KMS-11 (cell line): ENCODE results near the gene TNFSF8.

Source experiments
- H2AFZ ChIP-seq: fragments of 200-600 bp; sonication (generic); 2 replicates; pipeline ENCODE4 v1.6.1; 2016; ENCODE audit warnings: antibody characterized with exemption, mixed run types, low read depth
- H3K27ac ChIP-seq: fragments of 200-600 bp; sonication (generic); 2 replicates; pipeline ENCODE4 v1.6.1; 2016; ENCODE audit warnings: mild to moderate bottlenecking, mixed run types
- H3K27me3 ChIP-seq: fragments of 200-600 bp; sonication (generic); 2 replicates; pipeline ENCODE4 v1.6.1; 2017; ENCODE audit warnings: mild to moderate bottlenecking, low read depth, mixed run types, moderate library complexity; ENCODE audit not compliant: insufficient read depth
- H3K36me3 ChIP-seq: fragments of 200-600 bp; sonication (generic); 2 replicates; pipeline ENCODE4 v1.6.1; 2017; ENCODE audit warnings: mild to moderate bottlenecking, mixed run types; ENCODE audit not compliant: insufficient read depth
- H3K4me1 ChIP-seq: fragments of 200-600 bp; sonication (generic); 2 replicates; pipeline ENCODE4 v1.6.1; 2016; ENCODE audit warnings: mild to moderate bottlenecking, low read depth, mixed run types; ENCODE audit not compliant: poor library complexity, severe bottlenecking
- H3K4me2 ChIP-seq: fragments of 200-600 bp; sonication (generic); 2 replicates; pipeline ENCODE4 v1.7.0; 2016; ENCODE audit warnings: mild to moderate bottlenecking, mixed run types
- H3K4me3 ChIP-seq: fragments of 200-600 bp; sonication (generic); IDR thresholded peaks from 2 replicates; pipeline ENCODE4 v1.6.1; 2017; ENCODE audit warnings: low read depth, low read length, mixed read lengths; ENCODE audit not compliant: insufficient read depth
- H3K79me2 ChIP-seq: fragments of 200-600 bp; sonication (generic); 2 replicates; pipeline ENCODE4 v1.6.1; 2016; ENCODE audit warnings: low read depth, mixed run types; ENCODE audit not compliant: insufficient read depth
- H3K9ac ChIP-seq: fragments of 200-600 bp; sonication (generic); 2 replicates; pipeline ENCODE4 v1.6.1; 2016; ENCODE audit warnings: mild to moderate bottlenecking, mixed run types
- H4K20me1 ChIP-seq: fragments of 200-600 bp; sonication (generic); 2 replicates; pipeline ENCODE4 v1.6.1; 2016; ENCODE audit warnings: mild to moderate bottlenecking, mixed run types; ENCODE audit not compliant: insufficient read depth
- TF ChIP-seq, protein P1 (sequence below): fragments of 200-600 bp; sonication (generic); conservative IDR thresholded peaks from 2 replicates; pipeline ENCODE4 v1.6.1; 2017; ENCODE audit warnings: low read depth, mild to moderate bottlenecking, antibody characterized with exemption, low read length, moderate library complexity, mixed read lengths

Gene TNFSF8

DNA sequence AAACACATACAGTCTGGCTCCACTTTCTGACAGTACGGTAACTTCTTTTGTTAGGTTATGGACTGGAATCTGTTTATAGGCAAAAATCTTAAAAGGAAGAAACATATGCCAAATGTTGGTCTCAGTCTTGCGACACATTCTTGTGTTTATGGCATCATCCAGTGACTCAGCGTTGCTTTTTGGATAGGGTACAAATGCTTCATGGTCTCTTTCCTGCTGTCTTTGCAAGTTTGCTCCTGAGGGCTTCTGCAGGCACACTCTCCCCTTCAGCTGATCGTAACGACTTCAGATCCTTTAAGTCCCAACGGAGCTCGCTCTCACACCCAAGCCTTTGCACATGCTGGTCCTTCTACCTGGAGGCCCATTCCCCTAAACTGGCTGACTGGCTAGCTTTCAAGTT lies 23.6 kb upstream of the TNFSF8 start:
- H3K4me1 ChIP-seq: no peaks in the 10 kb centered on the region
- no peak overlapping the region for H3K4me3 ChIP-seq
- H3K27me3 ChIP-seq: no peaks in the 10 kb centered on the region
- no peak overlapping the region for H3K27ac ChIP-seq
- H3K36me3 ChIP-seq: no peaks in the 10 kb centered on the region
- H2AFZ ChIP-seq: no peak overlapping the region
- H3K4me2 ChIP-seq: no peak overlapping the region
- H3K79me2 ChIP-seq: no peaks in the 10 kb centered on the region
- H4K20me1 ChIP-seq: no peaks in the 10 kb centered on the region
- TF ChIP-seq, protein P1, sequence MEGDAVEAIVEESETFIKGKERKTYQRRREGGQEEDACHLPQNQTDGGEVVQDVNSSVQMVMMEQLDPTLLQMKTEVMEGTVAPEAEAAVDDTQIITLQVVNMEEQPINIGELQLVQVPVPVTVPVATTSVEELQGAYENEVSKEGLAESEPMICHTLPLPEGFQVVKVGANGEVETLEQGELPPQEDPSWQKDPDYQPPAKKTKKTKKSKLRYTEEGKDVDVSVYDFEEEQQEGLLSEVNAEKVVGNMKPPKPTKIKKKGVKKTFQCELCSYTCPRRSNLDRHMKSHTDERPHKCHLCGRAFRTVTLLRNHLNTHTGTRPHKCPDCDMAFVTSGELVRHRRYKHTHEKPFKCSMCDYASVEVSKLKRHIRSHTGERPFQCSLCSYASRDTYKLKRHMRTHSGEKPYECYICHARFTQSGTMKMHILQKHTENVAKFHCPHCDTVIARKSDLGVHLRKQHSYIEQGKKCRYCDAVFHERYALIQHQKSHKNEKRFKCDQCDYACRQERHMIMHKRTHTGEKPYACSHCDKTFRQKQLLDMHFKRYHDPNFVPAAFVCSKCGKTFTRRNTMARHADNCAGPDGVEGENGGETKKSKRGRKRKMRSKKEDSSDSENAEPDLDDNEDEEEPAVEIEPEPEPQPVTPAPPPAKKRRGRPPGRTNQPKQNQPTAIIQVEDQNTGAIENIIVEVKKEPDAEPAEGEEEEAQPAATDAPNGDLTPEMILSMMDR: no peak
- no peak overlapping the region for H3K9ac ChIP-seq

DNA sequence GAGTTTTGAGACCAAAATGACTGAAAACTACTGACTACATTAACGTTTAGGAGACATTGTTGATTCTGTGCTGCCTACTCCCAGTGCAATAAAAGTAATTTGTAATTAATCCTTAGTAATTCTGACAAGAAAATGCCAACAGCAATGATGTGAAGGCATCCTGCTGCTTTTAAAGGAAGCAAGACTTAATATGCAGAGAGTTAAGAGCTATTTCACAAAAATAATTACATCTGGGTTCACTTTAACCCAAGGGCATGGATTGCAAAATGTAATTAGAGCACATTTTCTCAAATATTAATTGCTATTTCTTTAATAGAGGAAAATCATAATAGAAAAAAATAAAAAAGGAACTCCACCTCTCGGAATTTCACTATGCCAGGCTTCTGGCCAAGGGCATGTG lies 22.7 kb upstream of the TNFSF8 start:
- no peaks in the 10 kb centered on the region for H4K20me1 ChIP-seq
- no peak overlapping the region for H3K4me3 ChIP-seq
- H3K4me2 ChIP-seq: no peak overlapping the region
- no peaks in the 10 kb centered on the region for H3K4me1 ChIP-seq
- H2AFZ ChIP-seq: no peak overlapping the region
- TF ChIP-seq, protein P1: no peak
- H3K27me3 ChIP-seq: no peaks in the 10 kb centered on the region
- no peaks in the 10 kb centered on the region for H3K79me2 ChIP-seq
- H3K36me3 ChIP-seq: no peaks in the 10 kb centered on the region
- H3K9ac ChIP-seq: no peak overlapping the region
- no peak overlapping the region for H3K27ac ChIP-seq

DNA sequence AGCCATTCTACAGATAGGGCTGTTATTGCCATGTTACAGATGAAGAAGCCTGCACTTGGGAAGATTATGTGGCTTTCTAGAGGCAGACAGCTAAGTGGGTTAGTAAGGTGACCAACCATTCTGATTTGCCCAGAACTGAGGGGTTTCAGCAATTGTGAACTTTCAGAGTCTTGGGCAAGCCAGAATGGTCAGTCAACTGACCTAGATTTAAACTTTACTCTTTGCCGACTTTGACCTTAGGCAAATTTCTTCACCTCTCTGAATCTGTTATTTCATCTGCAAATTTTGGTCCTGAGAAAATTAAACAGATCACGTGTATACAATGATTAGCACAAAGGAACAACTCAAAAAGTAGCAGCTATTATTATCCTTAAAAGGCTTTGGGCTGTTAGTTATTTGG lies 20.4 kb upstream of the TNFSF8 start:
- H3K4me1 ChIP-seq: no peaks in the 10 kb centered on the region
- TF ChIP-seq, protein P1: no peak

DNA sequence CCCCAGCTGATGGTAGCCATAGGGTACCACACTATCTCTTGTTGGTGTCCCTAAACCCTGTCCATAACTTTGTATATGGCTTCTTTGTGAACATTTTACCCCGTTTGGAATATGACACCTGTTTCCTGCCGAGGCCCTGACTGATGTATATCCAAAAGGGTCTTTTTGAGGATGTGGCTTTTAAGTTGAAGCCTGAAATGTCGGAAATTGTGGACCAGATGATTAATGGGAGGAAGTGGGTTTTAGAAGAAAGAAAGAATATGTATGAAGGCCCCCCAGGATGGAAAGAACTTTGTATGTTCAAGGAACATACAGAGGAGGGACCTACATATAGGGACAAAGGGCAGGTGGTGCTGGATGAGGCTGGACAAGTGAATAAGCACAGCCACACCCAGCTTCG lies 16.7 kb upstream of the TNFSF8 start:
- Histone ChIP-seq H3K4me1 (no peaks in the 10 kb centered on the region), H3K27ac (no peak overlapping the region), H3K79me2 (no peaks in the 10 kb centered on the region), H4K20me1 (no peaks in the 10 kb centered on the region), H3K4me2 (no peak overlapping the region), H3K9ac (no peak overlapping the region), H2AFZ (no peak overlapping the region), H3K27me3 (no peaks in the 10 kb centered on the region), H3K4me3 (no peak overlapping the region), H3K36me3 (no peaks in the 10 kb centered on the region)
- TF ChIP-seq, protein P1: no peak

More for the DNA sequence above, 20.4 kb upstream of the TNFSF8 start:
- Histone ChIP-seq H3K4me3 (no peak overlapping the region), H3K4me2 (no peak overlapping the region), H3K79me2 (no peaks in the 10 kb centered on the region), H2AFZ (no peak overlapping the region), H3K27ac (no peak overlapping the region), H3K36me3 (no peaks in the 10 kb centered on the region), H4K20me1 (no peaks in the 10 kb centered on the region), H3K9ac (no peak overlapping the region), H3K27me3 (no peaks in the 10 kb centered on the region)
